D721Med (cell line): ENCODE data around the gene DYNC1I1.
A peak's percentile ranks its signal among the peaks of the same experiment; 100 is the strongest.

Source experiments
- DNase-seq: peaks from one replicate; pipeline ENCODE4 v3.0.0; 2011; ENCODE audit warnings: low spot score; ENCODE audit not compliant: insufficient read length
- FAIRE-seq: peaks from 2 replicates; lab custom pipeline; 2011; peaks lifted over from hg19 to GRCh38; lab: Jason Lieb, UNC
- CTCF ChIP-seq: IDR thresholded peaks from 2 replicates; pipeline ENCODE4 v1.5.1; 2012; ENCODE audit warnings: mild to moderate bottlenecking, control low read depth; ENCODE audit not compliant: insufficient read depth; ENCODE audit errors: missing control alignments

The DYNC1I1 gene

GRCh38 chr7:95905167-95905566 lies 132.8 kb downstream of the DYNC1I1 start:
- no peak for FAIRE-seq
- no peak for TF ChIP-seq CTCF
- no peak for DNase-seq

- TF ChIP-seq CTCF = no peak
- peak; percentile 70 for FAIRE-seq
- no peak for DNase-seq
These were observed 134.5 kb downstream of the DYNC1I1 start for GRCh38 chr7:95906851-95907250.

GRCh38 chr7:95907337-95907736 lies 135.0 kb downstream of the DYNC1I1 start:
- DNase-seq = no peak
- no peak for FAIRE-seq
- TF ChIP-seq CTCF = no peak

GRCh38 chr7:95908499-95908898 lies 136.1 kb downstream of the DYNC1I1 start:
- FAIRE-seq (no peak), DNase-seq (no peak)

GRCh38 chr7:95910341-95910740 lies 138.0 kb downstream of the DYNC1I1 start:
- TF ChIP-seq CTCF = no peak
- DNase-seq (peak; percentile 28), FAIRE-seq (peak; percentile 75)

More at GRCh38 chr7:95908499-95908898, 136.1 kb downstream of the DYNC1I1 start:
- no peak for TF ChIP-seq CTCF

GRCh38 chr7:95915731-95916130 lies 143.4 kb downstream of the DYNC1I1 start:
- FAIRE-seq = no peak
- TF ChIP-seq CTCF = no peak
- DNase-seq = no peak

GRCh38 chr7:95916573-95917297 lies 144.4 kb downstream of the DYNC1I1 start:
- FAIRE-seq (peak; percentile 91), DNase-seq (no peak)
- peak; percentile 98 for TF ChIP-seq CTCF
